ENCODE measurements around the gene SMIM7. TPM values are rescaled to one million over a fixed set of nuclear protein-coding genes. Genes with fewer than 3 reads are reported as not detected.
"Not testable (repeated sequence)": the region's sequence is repeated elsewhere in the genome, so short reads cannot be mapped to it uniquely, and the experiment has no call there.

SMIM7 gene
- total RNA-seq, 2 donors from 2014 or later = 50.9 to 56.7 TPM

- DNase-seq (ENCODE audit: low spot score) = no peak
- H3K36me3 ChIP-seq = peaks cover 65% of the 10 kb centered on the region
- TF ChIP-seq CTCF (IDR thresholded peaks at IDR 0.05) = no peak
- H3K4me1 ChIP-seq = peaks cover 0 to 13% of the 10 kb centered on the region in 2 donors
- no peaks in the 10 kb centered on the region for H3K27me3 ChIP-seq
- no peak overlapping the region for H3K27ac ChIP-seq
- no peak overlapping the region for H3K4me3 ChIP-seq
- H3K9me3 ChIP-seq = no peaks in the 10 kb centered on the region
Observed at GRCh38 chr19:16654140-16654539, 5.8 kb downstream of the SMIM7 start.

GRCh38 chr19:16652854-16653253 lies 7.1 kb downstream of the SMIM7 start:
- H3K36me3 ChIP-seq = peaks cover 62% of the 10 kb centered on the region
- no peak for DNase-seq (ENCODE audit: low spot score)
- H3K27ac ChIP-seq = no peak overlapping the region
- peaks cover 0 to under 1% of the 10 kb centered on the region in 2 donors for H3K4me1 ChIP-seq
- TF ChIP-seq CTCF (IDR thresholded peaks at IDR 0.05) = no peak
- H3K9me3 ChIP-seq = no peaks in the 10 kb centered on the region
- H3K27me3 ChIP-seq = no peaks in the 10 kb centered on the region
- no peak overlapping the region for H3K4me3 ChIP-seq

GRCh38 chr19:16651421-16652188 lies 8.3 kb downstream of the SMIM7 start:
- H3K36me3 ChIP-seq = peaks cover 68% of the 10 kb centered on the region
- not testable (repeated sequence) for H3K27ac ChIP-seq; H3K4me1 ChIP-seq; H3K27me3 ChIP-seq; H3K9me3 ChIP-seq; H3K4me3 ChIP-seq; DNase-seq (ENCODE audit: low spot score)

GRCh38 chr19:16650821-16651220 lies 9.1 kb downstream of the SMIM7 start:
- no peaks in the 10 kb centered on the region for H3K4me1 ChIP-seq
- no peak for TF ChIP-seq CTCF (IDR thresholded peaks at IDR 0.05)
- no peaks in the 10 kb centered on the region for H3K9me3 ChIP-seq
- H3K27ac ChIP-seq = no peak overlapping the region
- no peak overlapping the region for H3K4me3 ChIP-seq
- H3K27me3 ChIP-seq = no peaks in the 10 kb centered on the region
- peaks cover 73% of the 10 kb centered on the region for H3K36me3 ChIP-seq
- no peak for DNase-seq (ENCODE audit: low spot score)

- peaks cover 69% of the 10 kb centered on the region for H3K36me3 ChIP-seq
- no peaks in the 10 kb centered on the region for H3K4me1 ChIP-seq
- DNase-seq (ENCODE audit: low spot score) = peak; percentile 63
- no peaks in the 10 kb centered on the region for H3K27me3 ChIP-seq
- H3K4me3 ChIP-seq = no peak overlapping the region
- TF ChIP-seq CTCF (IDR thresholded peaks at IDR 0.05) = no peak
- no peak overlapping the region for H3K27ac ChIP-seq
- no peaks in the 10 kb centered on the region for H3K9me3 ChIP-seq
Observed at GRCh38 chr19:16649734-16650133, 10.2 kb downstream of the SMIM7 start.

- no peaks in the 10 kb centered on the region for H3K4me1 ChIP-seq
- no peak overlapping the region for H3K4me3 ChIP-seq
- no peak overlapping the region for H3K27ac ChIP-seq
- H3K27me3 ChIP-seq = no peaks in the 10 kb centered on the region
- H3K36me3 ChIP-seq = peaks cover 65% of the 10 kb centered on the region
- no peak for TF ChIP-seq CTCF (IDR thresholded peaks at IDR 0.05)
- no peak for DNase-seq (ENCODE audit: low spot score)
- H3K9me3 ChIP-seq = no peaks in the 10 kb centered on the region
Observed at GRCh38 chr19:16645140-16645539, 14.8 kb downstream of the SMIM7 start.

All from right atrium auricular region (tissue), 2 donors.